Activated CD4-positive, alpha-beta T cell treated with anti-CD3 and anti-CD28 coated beads for 24 hours (primary cell): Measurements from ENCODE around the gene AREL1.
"Not testable (repeated sequence)": the region's sequence is repeated elsewhere in the genome, so short reads cannot be mapped to it uniquely, and the experiment has no call there.

Experiments
- DNase-seq, 2 donors: peaks; one replicate each; pipeline ENCODE4 v3.0.0-alpha.2; 2020; ENCODE audit warnings: low read depth in 2 of 2

The AREL1 gene

GRCh38 chr14:74712499-74713394, at the start of gene AREL1, which contains the start of gene FCF1:
TSS of gene AREL1 (minus strand) at chr14:74713080. CDS start at chr14:74685615, 27,465 bp downstream.
TSS of gene FCF1 (plus strand) at chr14:74713144. CDS start at chr14:74713198, 54 bp downstream.
- peak; percentile 57 to 60 for DNase-seq

- DNase-seq = not testable (repeated sequence)
These were observed 45.6 kb upstream of the AREL1 start for GRCh38 chr14:74758505-74758904.

GRCh38 chr14:74756326-74756725, 43.4 kb upstream of the AREL1 start:
- no peak for DNase-seq

- DNase-seq = no peak
These were observed 42.0 kb upstream of the AREL1 start for GRCh38 chr14:74754899-74755298.

- no peak for DNase-seq
These were observed 41.3 kb upstream of the AREL1 start for GRCh38 chr14:74754157-74754556.

GRCh38 chr14:74747237-74747636, 34.4 kb upstream of the AREL1 start:
- no peak for DNase-seq

GRCh38 chr14:74739293-74740030, 26.6 kb upstream of the AREL1 start:
- no peak for DNase-seq

GRCh38 chr14:74737753-74738325, 25.0 kb upstream of the AREL1 start:
- no peak for DNase-seq

GRCh38 chr14:74735125-74735524, 22.2 kb upstream of the AREL1 start:
- no peak for DNase-seq

- no peak for DNase-seq
These were observed 20.3 kb upstream of the AREL1 start for GRCh38 chr14:74733221-74733620.

GRCh38 chr14:74732387-74732786, 19.5 kb upstream of the AREL1 start:
- DNase-seq = no peak

- DNase-seq = no peak
These were observed 10.3 kb upstream of the AREL1 start for GRCh38 chr14:74723134-74723533.

GRCh38 chr14:74720526-74720925, 7.6 kb upstream of the AREL1 start:
- DNase-seq = no peak

GRCh38 chr14:74713395-74713735, 485 bp upstream of the AREL1 start:
- DNase-seq = no peak

- DNase-seq = no peak
These were observed 1.2 kb downstream of the AREL1 start for GRCh38 chr14:74711651-74712050.

- no peak for DNase-seq
These were observed 2.4 kb downstream of the AREL1 start for GRCh38 chr14:74710480-74710879.

- DNase-seq = no peak
These were observed 7.0 kb downstream of the AREL1 start for GRCh38 chr14:74705613-74706500.

- no peak for DNase-seq
These were observed 8.2 kb downstream of the AREL1 start for GRCh38 chr14:74704656-74705055.

GRCh38 chr14:74703043-74703442, 9.8 kb downstream of the AREL1 start:
- no peak for DNase-seq

- DNase-seq = no peak
These were observed 10.6 kb downstream of the AREL1 start for GRCh38 chr14:74702293-74702692.

GRCh38 chr14:74698465-74698864, 14.4 kb downstream of the AREL1 start:
- no peak for DNase-seq

GRCh38 chr14:74697976-74698375, 14.9 kb downstream of the AREL1 start:
- no peak for DNase-seq
